SK-MEL-5 (cell line): ENCODE measurements around the gene KIF3C. TPM values are rescaled to one million over a fixed set of nuclear protein-coding genes. Genes with fewer than 3 reads are reported as not detected.
"Not testable (repeated sequence)": the region's sequence is repeated elsewhere in the genome, so short reads cannot be mapped to it uniquely, and the experiment has no call there.

Experiments used
- DNase-seq: peaks from one replicate; pipeline ENCODE4 v3.0.0-alpha.2; 2016; ENCODE audit warnings: low read depth, low spot score
- in situ Hi-C: cut with HindIII; loops from 2 replicates; pipeline ENCODE4 v1.10.0; 2016; ENCODE audit warnings: low sequenced_read_pairs, high pct_unique_total_duplicates, low pct_unique_long_range_greater_than_20kb
- total RNA-seq: library from RNA; depleted of rRNA; stranded (reverse); fragments of >200 nt; shearing (Covaris generic); gene quantifications from 2 replicates; pipeline ENCODE4 v1.2.3, GENCODE V29; 2014

The KIF3C gene
- total RNA-seq, 1 experiment from 2014 or later = 19.3 TPM

DNA sequence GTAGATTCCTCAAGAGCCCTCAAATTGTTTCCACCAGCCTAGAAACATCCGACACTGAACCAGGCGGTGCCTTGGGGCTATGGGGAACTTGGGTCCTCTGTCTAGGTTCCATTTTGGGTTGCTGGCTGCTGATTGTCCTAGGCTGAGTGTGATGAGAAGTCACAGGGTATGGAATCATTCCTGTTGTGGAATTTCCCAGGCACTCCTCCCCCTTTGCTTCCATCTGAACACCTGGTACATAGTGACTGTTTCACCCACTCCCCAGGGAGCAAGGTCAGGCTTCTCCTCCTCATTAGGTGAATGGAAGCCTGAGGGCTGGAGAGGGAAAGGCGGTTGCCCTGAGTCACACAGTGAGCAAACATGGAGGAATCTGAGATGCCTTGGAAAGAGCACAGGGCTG, 4.5 kb downstream of the KIF3C start:
- peak; percentile 47 for DNase-seq
- in situ Hi-C loops = no loop called here

DNA sequence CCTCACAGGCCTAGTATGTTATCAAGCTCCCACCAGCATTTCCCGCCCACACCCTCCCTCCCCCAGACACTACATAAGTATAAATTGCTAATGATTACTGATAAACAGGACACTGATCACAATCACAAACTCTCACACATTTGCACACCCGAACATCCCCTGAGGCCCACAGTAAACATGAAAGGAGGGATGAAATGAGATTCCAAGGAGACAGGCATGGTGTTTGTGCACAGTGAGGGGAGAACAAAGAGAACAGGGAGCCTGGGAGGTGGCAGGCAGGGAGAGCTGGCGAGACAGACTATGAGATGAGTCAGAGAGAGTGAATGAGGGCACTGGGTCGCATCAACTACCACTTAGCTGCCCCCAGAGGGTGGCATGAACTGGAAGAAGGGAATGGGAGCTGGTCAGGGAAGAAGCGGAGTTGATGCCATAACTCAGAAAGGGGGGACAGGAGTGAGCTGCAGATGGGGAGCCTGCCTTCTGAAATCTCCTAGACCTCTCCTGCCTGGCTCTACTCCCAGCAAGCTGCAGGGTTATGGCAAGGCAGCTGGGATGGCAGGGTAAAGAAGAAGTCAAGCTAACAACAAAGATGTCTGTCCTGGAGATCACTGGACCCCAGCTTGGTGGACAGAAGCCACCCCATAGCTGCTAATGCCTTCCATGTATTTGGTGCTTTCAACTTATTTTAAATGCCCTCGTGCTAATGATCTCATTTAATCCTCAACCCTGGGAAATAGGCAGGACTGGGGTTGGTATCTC, 5.1 kb downstream of the KIF3C start:
- DNase-seq = peak; percentile 28

DNA sequence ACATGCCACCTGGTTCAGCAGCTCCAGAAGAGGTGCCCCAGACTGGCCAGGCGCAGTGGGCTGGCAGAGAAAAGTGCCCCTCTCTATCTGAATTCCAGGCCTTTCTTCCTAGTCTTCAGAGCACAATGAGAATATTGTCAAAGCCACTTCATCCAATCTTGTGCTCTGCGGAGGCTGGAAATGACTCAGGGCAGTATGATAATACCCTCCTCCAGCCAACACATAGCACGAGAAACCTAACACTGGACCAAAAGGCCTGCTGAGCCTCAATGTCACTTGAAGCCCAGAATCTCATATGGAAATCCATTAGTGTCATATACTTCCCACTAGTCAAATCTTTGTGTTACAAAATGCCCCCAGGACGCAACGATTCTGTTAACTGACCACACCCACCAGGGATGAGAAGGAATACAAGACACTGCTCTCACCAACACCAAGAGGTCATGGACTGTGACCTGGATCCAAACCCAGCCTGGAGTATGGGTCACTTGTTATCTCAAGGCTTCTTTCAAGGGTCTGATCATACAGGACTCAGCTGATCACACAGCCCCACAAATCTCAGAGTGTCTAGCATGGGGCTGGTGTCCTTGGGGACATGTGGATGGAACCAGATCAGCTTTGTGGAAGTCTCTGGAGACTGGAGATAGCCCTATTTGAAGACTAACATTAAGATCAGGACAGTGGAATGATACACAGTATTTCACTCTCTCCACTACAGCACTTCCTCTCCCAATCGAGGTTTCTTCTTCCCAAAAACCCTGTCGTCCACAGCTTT, 10.1 kb downstream of the KIF3C start:
- in situ Hi-C loops = no loop called here
- DNase-seq = peak; percentile 99

More for the DNA sequence above, 5.1 kb downstream of the KIF3C start:
- in situ Hi-C loops = no loop called here

DNA sequence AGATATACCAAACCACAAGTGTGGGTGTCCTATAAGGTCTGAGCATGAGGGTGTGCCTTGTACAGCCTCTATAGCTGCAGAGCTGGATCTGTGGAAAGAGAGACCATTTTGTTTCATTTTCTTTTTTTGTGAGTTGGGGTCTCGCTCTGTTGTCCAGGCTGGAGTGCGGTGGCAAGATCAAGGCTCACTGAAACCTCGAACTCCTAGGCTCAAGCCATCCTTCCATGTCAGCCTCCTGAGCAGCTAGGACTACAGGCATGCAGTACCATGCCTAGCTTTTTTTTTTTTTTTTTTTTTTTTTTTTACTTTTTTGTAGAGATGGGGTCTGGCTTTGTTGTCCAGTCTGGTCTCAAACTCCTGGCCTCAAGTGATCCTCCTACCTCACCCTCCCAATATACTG, 10.7 kb downstream of the KIF3C start:
- no peak for DNase-seq
- in situ Hi-C loops = no loop called here

DNA sequence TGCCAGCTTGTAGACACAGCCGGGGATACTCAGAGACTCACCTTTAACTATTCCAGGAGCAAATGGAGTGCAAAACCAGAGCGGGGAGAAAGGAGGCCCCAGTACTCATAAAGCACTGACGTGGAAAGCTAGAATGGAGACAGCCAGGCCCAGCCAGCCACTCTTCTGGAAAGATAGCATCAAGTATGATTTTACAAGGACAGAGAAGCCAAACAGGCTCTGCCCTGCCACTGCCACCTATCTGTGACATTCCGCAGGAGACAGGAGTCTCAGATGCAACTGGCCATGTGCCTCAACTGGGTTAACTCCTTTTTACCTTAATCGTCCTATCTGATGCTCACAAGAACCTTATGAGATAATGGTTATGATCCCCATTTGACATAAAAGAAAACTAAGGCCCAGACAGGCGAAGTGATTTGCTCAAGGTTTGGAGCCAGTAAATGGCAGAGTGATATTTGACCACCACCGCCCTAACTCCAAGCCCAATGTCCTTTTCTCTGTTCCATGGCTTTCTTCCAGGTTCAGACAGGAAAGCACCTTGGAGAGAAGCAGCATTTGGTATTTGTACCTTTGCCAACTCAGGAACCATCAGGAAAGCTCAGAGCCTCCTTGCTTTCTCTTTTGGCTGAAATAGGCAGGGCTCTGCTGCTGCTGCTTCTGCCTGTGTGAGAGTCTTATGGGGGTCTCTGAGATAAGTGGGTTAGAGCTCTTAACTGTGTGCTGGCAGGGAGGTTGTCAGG, 15.6 kb downstream of the KIF3C start:
- in situ Hi-C loops = no loop called here
- DNase-seq = no peak

DNA sequence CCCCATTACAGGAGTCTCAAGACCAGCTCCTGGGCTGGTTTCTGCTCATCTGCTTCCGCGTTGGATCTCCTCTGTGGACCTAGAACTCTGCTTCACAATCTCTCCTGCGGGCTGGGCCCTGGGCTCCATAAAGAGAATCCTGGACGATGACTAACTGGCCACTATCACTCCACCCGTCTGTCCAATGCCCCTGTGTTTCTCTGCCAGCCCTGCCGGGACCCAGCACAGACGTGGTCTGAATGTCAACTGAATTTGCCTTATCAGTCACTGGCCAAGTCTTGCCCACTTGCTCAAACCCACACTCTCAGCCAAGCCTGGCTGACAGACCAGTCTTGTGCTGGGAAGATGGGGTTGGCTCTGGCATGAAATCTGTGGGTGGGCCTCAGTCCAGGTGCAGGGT, 17.4 kb downstream of the KIF3C start:
- in situ Hi-C loops = no loop called here
- DNase-seq = no peak

DNA sequence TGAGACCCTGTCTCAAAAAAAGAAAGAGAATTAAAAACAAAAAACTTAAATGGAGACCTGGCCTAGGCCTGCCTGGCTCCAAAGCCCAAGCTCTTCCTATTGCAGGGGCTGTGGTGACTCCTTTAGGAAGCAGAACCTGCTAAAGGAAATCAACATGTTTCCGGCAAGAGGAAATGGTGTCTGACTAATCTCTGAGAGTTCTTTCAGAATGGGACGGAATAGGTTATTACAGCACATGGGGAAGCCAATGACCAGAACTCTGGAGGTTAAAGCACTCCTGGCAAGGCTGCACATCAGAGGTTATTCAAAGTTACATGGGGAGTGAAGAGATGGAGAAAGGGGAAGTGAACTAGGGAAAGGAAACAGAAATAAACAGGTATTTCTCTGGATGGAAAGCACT, 21.4 kb downstream of the KIF3C start:
- no peak for DNase-seq
- in situ Hi-C loops = no loop called here

DNA sequence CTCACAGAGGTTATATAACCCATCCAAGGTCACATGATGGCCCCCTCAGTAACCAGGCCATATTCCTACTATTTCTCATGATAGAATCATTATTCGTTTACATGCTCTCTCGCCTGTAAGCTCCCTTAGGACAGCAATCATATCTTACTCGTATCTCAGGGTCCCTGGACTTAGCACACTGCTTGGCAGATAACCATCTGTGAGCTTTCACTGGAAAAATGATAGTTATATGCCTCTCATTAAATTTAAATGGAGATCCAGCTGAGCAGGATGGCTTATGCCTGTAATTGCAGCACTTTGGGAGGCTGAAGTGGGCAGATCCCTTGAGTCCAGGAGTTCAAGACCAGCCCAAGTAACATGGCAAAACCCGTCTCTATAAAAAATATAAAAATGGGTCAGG, 21.9 kb downstream of the KIF3C start:
- no peak for DNase-seq
- in situ Hi-C loops = no loop called here

DNA sequence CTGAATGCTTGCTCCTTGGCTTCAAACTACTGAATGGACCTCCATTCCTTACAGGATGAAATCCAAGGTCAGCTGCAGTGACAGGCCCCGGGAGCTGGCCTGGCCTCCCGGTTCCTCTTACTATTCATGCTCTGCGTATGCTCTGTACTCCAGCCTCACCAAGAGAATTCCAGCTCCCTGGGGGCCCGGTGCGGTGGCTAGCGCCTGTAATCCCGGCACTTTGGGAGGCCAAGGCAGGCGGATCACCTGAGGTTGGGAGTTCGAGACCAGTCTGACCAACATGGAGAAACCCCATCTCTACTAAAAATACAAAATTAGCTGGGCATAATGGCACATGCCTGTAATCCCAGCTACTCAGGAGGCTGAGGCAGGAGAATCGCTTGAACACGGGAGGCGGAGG, 23.7 kb downstream of the KIF3C start:
- DNase-seq, in situ Hi-C loops: not testable (repeated sequence)

DNA sequence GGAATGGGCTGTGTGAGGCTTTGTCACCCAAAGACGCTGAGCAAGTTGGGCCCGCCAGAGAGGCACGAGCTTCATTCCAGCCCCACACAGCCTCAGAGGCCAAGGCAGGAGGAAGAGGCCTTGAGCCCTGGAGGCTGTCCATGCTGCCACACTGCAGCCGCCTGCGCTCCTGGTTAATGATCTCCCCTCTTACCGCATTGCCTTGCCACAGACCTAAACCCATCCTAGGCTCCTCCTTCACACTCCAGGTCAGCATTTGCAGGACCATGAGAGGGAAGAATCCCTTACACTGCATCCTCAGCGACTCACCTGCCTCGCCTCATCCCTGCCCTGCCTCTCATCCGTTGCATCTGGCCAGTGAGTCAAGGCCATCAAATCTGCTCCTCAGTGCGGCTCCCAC, 24.6 kb downstream of the KIF3C start:
- DNase-seq = no peak
- in situ Hi-C loops = no loop called here

DNA sequence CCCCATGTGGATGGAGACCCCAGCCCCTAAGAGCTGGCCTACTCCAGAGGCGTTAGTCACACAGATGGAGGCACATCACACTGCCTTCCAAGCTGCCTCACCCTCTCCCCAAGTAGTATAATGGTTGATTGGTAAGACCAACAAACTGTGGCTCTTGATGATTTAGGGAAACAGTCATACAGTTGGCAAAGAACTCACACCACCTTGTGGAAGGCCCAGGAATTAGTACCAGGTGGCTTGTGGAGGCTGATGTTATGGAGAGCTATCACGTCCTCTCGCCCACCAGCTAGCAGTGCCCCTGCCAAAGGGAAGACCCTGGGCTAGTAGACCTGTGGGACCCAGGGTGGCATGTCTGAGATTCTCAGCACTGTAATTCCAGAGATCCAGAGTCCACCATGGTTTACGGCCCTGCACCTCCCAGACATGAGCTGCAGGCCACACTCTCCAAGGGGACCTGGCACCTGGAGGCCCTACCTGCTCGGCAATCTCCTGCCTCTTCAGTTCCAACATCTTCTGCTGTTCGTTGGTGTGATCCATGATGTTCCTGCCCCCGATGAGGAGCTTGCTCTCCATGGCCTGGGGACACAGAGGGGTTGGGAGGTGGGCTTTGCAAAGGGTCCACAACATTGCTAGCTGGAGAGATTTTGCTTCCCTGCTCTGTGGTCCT, 26.3 kb downstream of the KIF3C start:
- in situ Hi-C loops = no loop called here
- DNase-seq = peak; percentile 25

DNA sequence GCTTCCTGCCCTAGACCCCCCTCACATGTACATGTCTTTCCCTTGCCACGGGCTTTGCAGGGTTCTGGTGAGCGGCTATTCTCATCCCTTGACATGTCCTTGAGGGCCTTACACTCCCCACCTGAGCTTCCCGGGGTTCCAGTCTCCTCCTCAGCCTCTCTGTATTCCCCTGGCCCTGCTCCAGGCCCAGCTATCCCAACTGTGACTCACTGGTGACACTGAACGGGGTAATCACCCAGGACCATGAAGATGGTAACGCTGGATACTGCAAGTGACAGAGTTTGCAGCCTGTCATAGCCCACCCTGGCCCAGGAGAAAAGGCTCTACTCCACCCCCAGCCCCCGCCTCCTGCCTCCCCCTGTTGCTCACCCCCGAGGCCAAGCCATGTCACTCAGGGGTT, 27.3 kb downstream of the KIF3C start:
- in situ Hi-C loops = no loop called here
- no peak for DNase-seq

DNA sequence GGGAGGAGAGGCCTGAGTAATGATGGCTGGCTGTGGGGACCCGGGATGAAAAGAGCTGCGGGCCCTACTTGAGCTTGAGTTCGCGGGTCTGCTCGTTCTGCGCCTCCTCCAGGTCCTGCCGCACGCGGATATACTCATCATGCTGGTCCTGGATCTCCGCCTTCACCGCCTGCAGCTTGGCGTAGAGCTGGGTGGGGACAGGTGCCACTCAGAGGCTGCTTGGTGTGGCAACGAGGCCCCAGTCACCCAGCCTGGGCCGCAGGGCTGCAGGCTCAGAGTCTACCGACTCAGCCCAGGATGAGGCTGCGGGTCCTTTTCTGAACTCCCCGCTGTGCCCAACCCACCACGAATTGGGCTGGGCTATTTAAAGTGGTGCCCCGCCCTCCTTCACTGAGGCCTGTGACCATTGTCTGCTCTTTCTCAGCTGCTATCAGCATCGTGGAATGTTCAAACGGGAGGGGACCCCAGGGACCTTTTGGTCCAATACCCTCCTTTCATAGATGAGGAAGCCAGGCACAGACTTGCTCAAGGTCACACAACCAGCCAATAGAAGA, 28.0 kb downstream of the KIF3C start:
- DNase-seq = no peak
- in situ Hi-C loops = no loop called here

DNA sequence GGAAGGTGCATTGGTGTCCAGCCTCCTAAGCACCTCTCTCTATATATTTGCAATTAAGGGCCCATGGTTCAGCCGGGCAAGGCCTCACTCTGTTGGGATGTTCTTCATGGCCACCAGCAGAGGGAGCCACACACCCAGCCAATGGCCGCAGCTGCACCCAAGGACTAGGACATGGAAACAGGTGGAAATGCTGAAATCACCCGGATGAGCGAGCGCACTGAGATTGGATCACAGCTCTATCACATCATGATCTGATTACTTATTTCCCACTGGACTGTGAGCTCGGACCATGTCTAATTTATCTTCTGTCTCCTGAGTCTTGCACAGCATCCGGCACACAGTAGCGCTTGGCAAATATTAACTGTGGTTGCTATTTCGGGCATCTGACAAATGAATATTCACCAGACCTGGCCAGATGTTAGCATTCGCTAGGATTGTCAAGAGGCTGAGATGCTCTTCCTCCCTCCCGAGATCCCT, 31.2 kb downstream of the KIF3C start:
- in situ Hi-C loops = no loop called here

DNA sequence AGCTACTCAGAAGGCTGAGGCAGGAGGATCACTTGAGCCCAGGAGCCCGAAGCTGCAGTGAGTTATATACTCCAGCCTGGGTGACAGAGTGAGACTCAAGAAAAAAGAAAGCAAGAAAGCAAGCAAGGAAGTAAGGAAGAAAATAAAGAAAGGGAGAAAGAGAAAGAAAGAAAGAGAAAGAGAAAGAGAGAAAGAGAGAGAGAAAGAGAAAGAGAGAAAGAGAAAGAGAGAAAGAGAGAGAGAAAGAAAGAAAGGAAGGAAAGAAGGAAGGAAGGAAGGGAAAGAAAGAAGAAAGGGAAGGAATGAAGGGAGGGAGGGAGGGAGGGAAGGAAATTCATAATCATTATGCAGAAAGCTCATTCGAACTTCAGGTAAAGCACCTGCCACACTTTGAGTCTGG, 33.9 kb downstream of the KIF3C start:
- no peak for DNase-seq
- in situ Hi-C loops = no loop called here

More for the DNA sequence above, 31.2 kb downstream of the KIF3C start:
- DNase-seq = peak; percentile 95

DNA sequence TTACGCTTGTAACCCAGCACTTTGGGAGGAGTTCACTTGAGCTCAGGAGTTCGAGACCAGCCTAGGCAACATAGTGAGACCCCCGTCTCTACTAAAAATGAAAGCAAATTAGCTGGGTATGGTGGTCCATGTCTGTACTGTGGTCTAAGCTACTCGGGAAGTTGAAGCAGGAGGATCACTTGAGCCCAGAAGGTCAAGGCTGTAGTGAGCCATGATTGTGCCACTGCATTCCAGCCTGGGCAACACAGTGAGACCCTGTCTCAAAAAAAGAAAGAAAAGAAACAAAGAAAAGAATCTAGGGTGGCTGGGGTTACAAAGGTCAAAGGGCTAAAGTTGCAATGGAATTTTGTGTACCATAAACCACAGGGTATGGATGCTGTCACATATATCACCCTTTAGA, 41.3 kb downstream of the KIF3C start:
- in situ Hi-C loops = no loop called here
- no peak for DNase-seq

DNA sequence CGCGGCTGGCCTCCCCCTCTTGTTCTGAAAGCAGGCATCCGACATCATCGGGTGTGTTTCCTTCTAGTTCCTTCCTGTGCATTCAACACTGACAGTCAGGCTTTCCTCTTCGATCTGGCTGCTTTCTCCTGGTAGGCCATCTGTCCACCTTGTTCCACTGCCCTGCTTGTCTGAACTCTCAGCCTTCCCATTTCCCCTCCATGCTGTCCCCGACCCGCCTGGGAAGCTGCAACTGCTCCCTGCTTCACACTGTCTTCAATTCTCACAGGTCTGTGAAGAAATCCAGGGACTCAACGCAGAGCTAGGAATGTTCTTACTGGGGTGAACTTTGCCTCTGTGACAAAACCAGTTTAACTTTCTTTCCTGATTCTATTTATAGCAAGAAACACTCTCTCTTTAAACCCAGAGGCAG, 43.0 kb downstream of the KIF3C start:
- DNase-seq = no peak
- in situ Hi-C loops = no loop called here

DNA sequence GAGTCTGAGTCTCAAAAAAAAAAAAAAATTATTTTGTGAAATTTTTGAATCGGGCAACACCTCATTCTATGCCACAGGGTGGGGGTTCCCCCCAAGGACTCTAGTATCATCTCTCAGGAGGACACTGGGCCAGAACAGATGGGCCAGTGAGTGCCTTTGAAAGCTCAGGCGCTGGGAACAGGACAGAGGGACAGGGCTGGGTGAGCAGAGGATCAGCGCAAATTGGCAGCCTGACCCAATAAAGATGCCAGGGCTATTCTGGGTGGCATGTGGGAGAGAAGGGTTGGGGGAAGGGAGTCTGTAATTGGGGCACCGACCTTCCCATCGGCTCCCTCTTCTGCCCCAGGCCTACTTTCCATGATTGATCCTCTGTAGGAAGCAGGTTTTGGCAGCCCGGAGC, 44.0 kb downstream of the KIF3C start:
- no peak for DNase-seq
- in situ Hi-C loops = no loop called here
